ENCODE results near the gene AMH.

Gene AMH

DNA sequence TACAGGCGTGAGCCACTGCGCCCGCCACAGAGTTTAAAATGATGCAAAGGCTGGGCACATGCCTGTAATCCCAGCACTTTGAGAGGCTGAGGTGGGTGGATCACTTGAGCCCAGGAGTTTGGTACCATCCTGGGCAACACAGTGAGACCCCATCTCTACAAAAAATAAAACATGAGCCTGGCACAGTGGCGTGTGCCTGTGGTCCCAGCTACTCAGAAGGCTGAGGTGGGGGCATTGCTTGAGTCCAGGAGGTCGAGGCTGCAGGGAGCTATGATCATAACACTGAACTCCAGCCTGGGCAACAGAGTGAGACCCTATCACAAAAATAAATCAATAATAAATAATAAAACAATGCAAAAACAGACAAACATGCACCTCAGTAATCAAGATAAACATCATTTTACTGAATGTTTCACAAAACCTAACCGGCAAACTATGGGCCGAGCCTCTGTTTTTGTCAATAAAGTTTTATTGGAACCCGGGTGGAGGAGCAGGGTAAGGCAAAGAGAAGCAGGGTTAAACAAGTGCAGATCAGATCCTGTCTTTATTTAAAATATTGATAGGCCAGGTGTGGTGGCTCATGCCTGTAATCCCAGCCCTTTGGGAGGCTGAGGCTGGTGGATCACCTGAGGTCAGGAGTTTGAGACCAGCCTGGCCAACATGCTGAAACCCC lies 34.8 kb downstream of the AMH start:
- H3K9ac ChIP-seq (ENCODE audit: low read depth, low read length), result no peak overlapping the region
- H3K36me3 ChIP-seq (ENCODE audit: insufficient read depth, low read length), result no peaks in the 10 kb centered on the region
- no peaks in the 10 kb centered on the region for H3K9me3 ChIP-seq (ENCODE audit: control insufficient read depth, insufficient read depth, low read length)
- H3K4me1 ChIP-seq (ENCODE audit: insufficient read depth, low read length), result no peaks in the 10 kb centered on the region

DNA sequence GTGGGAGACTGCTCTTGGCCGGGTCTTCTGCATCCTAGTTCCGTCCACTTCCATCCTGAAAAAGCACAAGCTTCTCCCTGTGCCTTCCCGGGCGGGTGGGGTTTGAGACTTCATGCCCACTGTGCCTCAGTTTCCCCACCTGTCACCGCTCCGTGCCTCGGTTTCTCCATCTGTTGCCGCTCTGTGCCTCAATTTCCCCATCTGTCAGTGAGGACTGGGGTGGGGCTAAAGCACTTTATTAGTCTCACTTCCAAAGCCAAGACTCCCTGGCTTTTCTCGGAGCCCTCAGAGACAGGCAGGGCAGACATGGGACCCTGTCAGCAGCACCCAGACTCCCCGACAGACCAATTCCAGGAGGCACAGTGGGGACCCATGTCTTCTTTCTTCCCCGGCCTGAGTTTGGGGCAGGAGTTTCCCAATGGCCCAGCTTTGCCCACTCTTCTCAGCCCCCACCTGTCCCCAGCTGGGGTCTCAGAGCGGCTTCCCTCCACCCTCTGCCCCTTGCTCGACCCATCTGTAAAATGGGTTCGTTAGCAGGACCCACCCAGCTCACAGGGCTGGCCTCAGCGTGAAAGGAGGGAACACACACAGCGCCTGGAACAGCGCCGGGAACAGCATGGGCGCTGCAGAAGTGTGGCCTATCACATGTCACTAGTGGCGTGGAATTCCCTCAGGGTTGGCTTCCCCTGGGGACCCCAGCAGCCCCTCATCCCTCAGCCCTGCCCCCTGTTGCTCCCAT lies 37.4 kb downstream of the AMH start:
- Histone ChIP-seq H3K9me3 (ENCODE audit: control insufficient read depth, insufficient read depth, low read length) (no peaks in the 10 kb centered on the region), H3K9ac (ENCODE audit: low read depth, low read length) (no peak overlapping the region), H3K4me1 (ENCODE audit: insufficient read depth, low read length) (no peaks in the 10 kb centered on the region; the same call in 1 of the 2 replicates), H3K36me3 (ENCODE audit: insufficient read depth, low read length) (no peaks in the 10 kb centered on the region)

DNA sequence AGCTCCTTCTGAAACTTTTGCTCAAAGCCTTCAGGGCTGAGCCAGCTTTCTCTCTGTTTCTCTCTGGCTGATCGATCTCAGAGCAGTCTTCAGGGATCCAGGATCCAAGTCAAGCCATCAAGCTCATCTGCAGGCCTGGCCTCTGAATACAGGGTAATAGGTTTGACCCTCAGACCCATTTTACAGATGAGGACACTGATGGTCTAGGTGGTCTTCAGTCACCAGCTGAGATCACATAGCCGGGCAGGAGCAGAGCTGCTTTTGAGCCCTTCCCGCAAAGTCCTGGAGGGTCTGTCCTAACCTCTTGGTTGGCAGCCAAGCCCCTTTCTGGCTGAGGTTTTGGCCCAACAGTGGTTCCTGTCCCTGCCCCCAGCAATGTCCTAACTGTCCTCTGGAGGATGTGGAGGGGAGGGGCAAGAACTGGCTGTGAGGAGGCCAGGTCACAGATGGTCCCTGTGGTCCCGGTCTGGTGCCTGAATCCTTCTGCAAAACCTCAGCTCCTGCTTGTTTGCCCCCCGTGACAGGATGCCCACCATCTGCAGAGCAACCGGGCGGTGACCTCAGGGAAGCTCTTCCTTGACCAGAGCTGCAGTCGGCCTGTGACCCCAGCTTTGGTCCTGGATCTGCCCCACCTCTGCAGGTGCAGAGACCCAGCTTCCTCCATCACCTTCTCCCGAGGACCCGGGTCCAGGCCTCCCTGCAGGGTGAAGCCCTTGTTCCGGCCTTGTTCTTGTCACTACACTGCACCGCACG lies 38.6 kb downstream of the AMH start:
- Histone ChIP-seq H3K36me3 (ENCODE audit: insufficient read depth, low read length) (no peaks in the 10 kb centered on the region), H3K4me1 (ENCODE audit: insufficient read depth, low read length) (no peaks in the 10 kb centered on the region; the same call in 1 of the 2 replicates), H3K9ac (ENCODE audit: low read depth, low read length) (no peak overlapping the region)

DNA sequence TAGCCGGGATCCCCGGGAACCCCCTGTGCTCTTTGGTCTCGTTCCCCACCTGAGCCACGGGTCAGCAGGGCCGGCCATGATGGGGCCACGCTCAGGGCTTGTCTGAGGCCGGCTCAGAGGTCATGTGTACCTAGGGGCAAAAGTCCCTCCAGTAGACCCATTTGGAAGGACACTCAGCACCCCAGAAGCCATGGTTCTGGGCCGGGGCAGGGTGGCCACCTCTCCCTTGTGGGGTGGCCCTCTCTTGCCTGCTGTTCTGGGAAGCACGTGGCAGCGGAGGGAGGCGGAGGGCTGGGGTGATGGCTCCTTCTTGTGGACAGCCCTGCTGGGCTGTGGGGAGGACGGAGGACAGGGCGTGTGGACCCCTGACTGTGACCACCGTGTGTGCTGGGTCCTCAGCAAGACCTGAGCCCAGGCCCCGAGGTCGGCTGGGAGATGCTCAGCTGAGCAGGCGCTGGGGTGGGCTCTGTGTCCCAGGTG lies 39.3 kb downstream of the AMH start:
- no peaks in the 10 kb centered on the region for H3K36me3 ChIP-seq (ENCODE audit: insufficient read depth, low read length)
- H3K9ac ChIP-seq (ENCODE audit: low read depth, low read length), result no peak overlapping the region
- no peaks in the 10 kb centered on the region for H3K9me3 ChIP-seq (ENCODE audit: control insufficient read depth, insufficient read depth, low read length)
- no peaks in the 10 kb centered on the region; the same call in 1 of the 2 replicates for H3K4me1 ChIP-seq (ENCODE audit: insufficient read depth, low read length)

More for the DNA sequence above, 38.6 kb downstream of the AMH start:
- H3K9me3 ChIP-seq (ENCODE audit: control insufficient read depth, insufficient read depth, low read length), result no peaks in the 10 kb centered on the region

DNA sequence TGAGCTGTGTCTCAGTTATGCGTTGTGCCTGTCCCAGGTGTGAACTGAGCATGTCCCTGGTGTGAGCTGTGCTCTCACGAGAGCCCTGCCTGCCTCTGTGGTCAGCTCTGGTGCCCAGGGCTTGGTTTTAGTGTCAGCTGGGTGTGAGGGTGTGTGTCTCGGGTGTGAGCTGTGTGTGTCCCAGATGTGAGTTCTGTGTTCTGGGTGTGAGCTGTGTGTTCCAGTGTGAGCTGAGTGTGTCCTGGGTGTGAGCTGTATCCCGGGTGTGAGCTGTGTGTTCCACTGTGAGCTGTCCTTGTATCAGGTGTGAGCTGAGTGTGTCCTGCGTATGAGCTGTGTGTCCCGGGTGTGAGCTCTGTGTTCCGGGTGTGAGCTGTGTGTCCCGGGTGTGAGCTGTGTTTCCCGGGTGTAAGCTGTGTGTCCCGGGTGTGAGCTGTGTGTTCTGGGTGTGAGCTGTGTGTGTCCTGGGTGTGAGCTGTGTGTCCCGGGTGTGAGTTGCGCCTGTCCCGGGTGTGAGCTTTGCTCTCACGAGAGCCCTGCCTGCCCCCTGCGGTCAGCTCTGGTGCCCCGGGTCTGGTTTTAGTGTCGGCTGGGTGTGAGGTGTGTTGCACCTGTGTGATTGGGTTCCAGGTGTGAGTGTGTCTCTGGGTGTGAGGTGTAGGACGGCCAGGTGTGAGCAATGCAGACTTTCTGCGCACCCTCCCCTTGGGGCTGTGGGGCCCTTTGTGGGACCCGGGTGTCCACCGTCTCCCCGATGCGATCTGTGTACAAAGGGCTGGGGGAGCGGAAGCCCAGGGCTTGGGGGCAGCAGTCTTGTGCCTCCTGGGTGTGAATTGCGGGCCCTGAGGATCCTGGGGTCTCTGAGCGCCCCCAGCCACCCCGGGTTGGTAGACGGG lies 39.9 kb downstream of the AMH start:
- H3K36me3 ChIP-seq (ENCODE audit: insufficient read depth, low read length), result no peaks in the 10 kb centered on the region
- no peak overlapping the region for H3K9ac ChIP-seq (ENCODE audit: low read depth, low read length)
- H3K9me3 ChIP-seq (ENCODE audit: control insufficient read depth, insufficient read depth, low read length), result no peaks in the 10 kb centered on the region
- no peaks in the 10 kb centered on the region; the same call in 1 of the 2 replicates for H3K4me1 ChIP-seq (ENCODE audit: insufficient read depth, low read length)

DNA sequence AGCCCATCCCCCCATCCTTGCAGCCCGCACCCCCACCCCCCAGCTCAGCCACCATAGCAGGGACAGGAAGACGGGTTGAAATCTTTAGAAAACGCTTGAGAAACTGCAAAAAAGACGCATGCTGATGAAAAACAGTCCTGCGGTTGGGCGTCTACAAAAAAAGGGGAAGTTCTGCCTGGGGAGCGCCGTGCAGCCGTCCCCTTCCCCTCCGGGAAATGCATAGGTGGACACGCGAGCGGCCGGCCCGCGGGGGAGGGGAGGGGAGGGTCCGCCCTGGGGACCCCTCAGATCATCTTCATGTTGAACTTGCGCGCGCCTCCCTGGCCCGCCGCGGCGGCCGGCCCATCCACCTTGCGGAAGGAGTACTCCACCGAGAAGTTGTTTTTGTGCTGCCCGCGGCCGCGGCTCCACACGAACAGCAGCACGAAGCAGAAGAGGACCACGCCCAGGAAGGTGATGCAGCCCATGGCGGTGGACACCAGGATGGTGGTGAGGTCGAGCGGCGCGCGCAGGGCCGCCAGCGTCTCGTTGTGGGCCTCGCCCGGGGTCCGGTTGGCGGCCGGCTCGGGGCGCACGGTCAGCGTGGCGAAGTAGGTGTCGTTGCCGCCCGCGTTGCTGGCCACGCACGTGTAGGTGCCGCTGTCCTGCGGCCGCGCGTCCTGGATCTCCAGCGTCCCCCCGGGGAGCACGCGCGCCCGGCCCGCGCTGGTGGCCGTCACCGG lies 40.8 kb downstream of the AMH start:
- Histone ChIP-seq H3K9me3 (ENCODE audit: control insufficient read depth, insufficient read depth, low read length) (no peaks in the 10 kb centered on the region), H3K36me3 (ENCODE audit: insufficient read depth, low read length) (no peaks in the 10 kb centered on the region), H3K4me1 (ENCODE audit: insufficient read depth, low read length) (no peaks in the 10 kb centered on the region; the same call in 1 of the 2 replicates), H3K9ac (ENCODE audit: low read depth, low read length) (peak overlapping the region; percentile 17; the same call in 1 of the 2 replicates)

DNA sequence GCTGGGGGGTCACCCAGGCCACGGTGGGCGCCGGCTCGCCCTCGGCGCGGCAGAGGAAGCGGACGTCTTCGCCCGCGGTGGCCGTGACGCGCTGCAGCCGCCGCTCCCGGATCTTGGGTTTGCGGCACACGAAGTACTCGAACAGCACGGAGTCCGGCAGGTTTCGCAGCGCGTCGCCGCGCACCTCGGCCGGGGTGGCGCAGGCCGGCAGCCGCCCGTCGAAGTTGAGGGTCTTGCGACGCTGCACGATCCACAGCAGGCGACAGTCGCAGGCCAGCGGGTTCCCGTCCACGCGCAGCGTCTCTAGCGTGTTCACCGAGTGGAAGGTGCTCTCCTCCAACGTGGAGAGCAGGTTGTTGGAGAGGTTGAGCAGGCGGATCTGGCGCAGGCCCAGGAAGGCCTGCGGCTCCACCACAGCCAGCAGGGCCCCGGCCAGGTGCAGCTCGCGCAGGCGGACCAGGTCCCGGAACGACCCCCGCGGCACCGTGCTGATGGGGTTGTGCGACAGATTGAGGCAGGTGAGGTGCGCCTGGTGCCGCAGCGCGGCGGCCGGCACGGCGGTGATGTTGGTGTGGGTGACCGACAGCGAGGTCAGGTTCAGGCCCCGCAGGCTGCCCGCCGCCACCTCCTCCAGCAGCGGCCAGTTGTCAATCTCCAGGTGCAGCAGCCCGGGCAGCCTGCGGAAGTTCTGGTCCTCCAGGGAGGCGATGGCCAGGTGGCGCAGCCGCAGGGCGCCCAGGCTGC lies 41.5 kb downstream of the AMH start:
- peak overlapping the region; percentile 17; the same call in 1 of the 2 replicates for H3K9ac ChIP-seq (ENCODE audit: low read depth, low read length)
- no peaks in the 10 kb centered on the region for H3K36me3 ChIP-seq (ENCODE audit: insufficient read depth, low read length)
- H3K9me3 ChIP-seq (ENCODE audit: control insufficient read depth, insufficient read depth, low read length), result no peaks in the 10 kb centered on the region
- H3K4me1 ChIP-seq (ENCODE audit: insufficient read depth, low read length), result no peaks in the 10 kb centered on the region; the same call in 1 of the 2 replicates

DNA sequence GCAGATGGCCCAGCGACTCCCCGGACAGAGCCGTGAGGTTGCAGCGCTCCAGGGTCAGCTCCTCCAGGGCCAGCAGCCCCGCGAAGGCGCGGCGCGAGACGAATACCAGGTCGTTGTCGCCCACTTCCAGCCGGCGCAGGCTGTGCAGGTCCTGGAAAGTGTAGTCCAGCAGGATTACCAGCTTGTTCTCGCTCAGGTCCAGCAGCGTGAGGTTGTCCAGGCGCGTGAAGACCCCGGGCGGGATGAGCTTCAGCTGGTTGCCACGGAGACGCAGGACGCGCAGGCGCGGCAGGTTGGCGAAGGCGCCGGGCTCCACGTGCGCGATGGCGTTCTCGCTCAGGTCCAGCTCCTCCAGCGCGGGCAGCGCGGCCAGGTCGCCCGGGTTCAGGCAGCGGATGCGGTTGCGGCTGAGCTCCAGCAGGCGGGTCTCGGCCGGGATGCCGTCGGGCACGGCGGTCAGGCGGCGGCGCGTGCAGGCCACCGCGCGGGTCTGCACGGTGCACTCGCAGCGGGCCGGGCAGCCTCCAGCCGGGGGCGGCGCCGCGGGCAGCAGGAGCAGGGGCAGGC lies 42.1 kb downstream of the AMH start:
- H3K36me3 ChIP-seq (ENCODE audit: insufficient read depth, low read length), result no peaks in the 10 kb centered on the region
- H3K9ac ChIP-seq (ENCODE audit: low read depth, low read length), result peak overlapping the region; percentile 31; the same call in 1 of the 2 replicates
- H3K4me1 ChIP-seq (ENCODE audit: insufficient read depth, low read length), result no peaks in the 10 kb centered on the region; the same call in 1 of the 2 replicates
- H3K9me3 ChIP-seq (ENCODE audit: control insufficient read depth, insufficient read depth, low read length), result no peaks in the 10 kb centered on the region

DNA sequence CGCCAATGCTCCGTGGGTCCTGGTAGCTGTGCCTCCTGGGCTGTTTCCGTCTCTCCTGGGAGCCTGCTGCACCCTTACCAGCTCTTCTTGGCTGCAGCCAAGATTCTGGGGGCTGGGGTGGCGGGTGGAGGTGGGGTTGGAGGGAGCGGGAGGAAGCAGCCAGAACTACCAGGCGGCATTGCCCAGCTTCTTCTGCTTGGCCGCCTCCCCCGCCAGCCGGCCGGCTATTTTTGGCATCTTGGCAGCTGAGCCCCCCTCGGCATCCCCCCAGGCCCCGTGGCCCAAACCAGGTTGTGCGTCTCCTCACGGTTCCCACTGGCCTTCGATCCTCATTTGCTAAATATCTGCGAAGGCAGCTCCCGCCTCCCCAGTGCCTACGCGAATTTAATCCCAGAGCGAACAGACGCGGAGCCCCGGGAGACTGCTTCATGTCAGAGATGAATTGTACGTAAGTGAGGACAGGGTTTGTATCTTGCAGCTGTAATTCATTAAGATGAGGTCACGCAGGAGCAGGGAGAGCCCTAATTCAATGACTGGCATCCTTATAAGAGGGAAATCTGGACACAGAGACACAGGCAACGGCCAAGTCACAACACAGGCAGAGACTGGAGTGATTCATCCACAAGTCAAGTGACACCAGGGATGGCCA lies 45.7 kb downstream of the AMH start:
- H3K36me3 ChIP-seq (ENCODE audit: insufficient read depth, low read length), result no peaks in the 10 kb centered on the region
- H3K4me1 ChIP-seq (ENCODE audit: insufficient read depth, low read length), result no peaks in the 10 kb centered on the region; the same call in 1 of the 2 replicates
- no peak overlapping the region for H3K9ac ChIP-seq (ENCODE audit: low read depth, low read length)
- H3K9me3 ChIP-seq (ENCODE audit: control insufficient read depth, insufficient read depth, low read length), result no peaks in the 10 kb centered on the region

DNA sequence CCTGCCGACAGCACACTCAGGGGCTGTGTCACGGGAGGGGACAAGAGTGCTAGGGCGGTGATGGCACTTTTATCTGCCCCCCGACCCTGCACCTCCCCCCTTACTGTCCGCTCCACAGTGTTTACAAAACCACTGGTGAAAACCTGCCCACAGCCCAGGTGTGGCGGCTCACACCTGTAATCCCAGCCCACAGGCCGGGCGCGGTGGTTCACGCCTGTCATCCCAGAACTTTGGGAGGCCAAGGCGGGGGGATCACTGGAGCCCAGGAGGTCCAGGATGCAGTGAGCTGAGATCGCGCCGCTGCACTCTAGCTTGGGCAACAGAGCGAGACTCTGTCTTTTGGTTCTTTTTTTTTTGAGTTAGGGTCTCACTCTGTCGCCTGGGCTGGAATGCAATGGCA lies 47.0 kb downstream of the AMH start:
- H3K9me3 ChIP-seq (ENCODE audit: control insufficient read depth, insufficient read depth, low read length), result no peaks in the 10 kb centered on the region
- H3K9ac ChIP-seq (ENCODE audit: low read depth, low read length), result no peak overlapping the region
- no peaks in the 10 kb centered on the region for H3K4me1 ChIP-seq (ENCODE audit: insufficient read depth, low read length)
- no peaks in the 10 kb centered on the region for H3K36me3 ChIP-seq (ENCODE audit: insufficient read depth, low read length)

DNA sequence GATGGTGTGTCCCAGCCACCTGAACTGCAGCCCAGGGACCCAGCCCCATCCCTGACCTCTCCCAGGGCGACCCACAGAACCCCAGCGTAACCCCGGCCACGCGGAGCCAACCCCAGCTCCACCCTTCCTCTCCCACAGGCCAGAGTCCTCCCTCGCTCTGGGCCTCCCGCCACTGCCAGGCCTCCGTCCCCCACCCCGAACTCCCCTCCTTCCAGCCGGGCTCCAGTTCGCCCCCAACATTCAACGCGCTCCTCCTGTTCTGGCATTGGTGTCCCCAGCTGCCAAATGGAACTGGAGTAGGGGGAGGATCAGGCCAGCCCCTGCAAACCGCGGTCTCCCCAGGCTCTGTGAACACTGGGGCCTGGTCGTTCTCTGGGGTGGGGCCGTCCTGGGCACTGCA lies 51.4 kb downstream of the AMH start:
- Histone ChIP-seq H3K9ac (ENCODE audit: low read depth, low read length) (no peak overlapping the region), H3K9me3 (ENCODE audit: control insufficient read depth, insufficient read depth, low read length) (no peaks in the 10 kb centered on the region; the same call in 1 of the 2 replicates), H3K4me1 (ENCODE audit: insufficient read depth, low read length) (no peaks in the 10 kb centered on the region; the same call in 1 of the 2 replicates), H3K36me3 (ENCODE audit: insufficient read depth, low read length) (no peaks in the 10 kb centered on the region)

All from ES-I3 (cell line).